ENCODE measurements around the gene ATP5ME.

Gene ATP5ME

GRCh38 chr4:656436-657337 is 17.4 kb downstream of the ATP5ME start:
- no peak for TF ChIP-seq FOXP2 (optimal IDR thresholded peaks at IDR 0.05; ENCODE audit: borderline replicate concordance, extremely low read depth, extremely low read length, insufficient read depth)
- no peak for TF ChIP-seq POLR2AphosphoS5 (IDR thresholded peaks at IDR 0.05; ENCODE audit: low read depth, low read length)
- TF ChIP-seq SIN3A (IDR thresholded peaks at IDR 0.05; ENCODE audit: borderline replicate concordance, insufficient read depth, low read length) = no peak
- TF ChIP-seq REST (IDR thresholded peaks at IDR 0.05; ENCODE audit: insufficient read depth in 1 of 2, low read depth in 2 of 2, low read length in 2 of 2) = no peak
- no peak for TF ChIP-seq TAF1 (IDR thresholded peaks at IDR 0.05; ENCODE audit: borderline replicate concordance, insufficient read depth, low read length)

- no peak for TF ChIP-seq REST (IDR thresholded peaks at IDR 0.05; ENCODE audit: insufficient read depth in 1 of 2, low read depth in 2 of 2, low read length in 2 of 2)
- TF ChIP-seq FOXP2 (optimal IDR thresholded peaks at IDR 0.05; ENCODE audit: borderline replicate concordance, extremely low read depth, extremely low read length, insufficient read depth) = no peak
- TF ChIP-seq TAF1 (IDR thresholded peaks at IDR 0.05; ENCODE audit: borderline replicate concordance, insufficient read depth, low read length) = no peak
- TF ChIP-seq SIN3A (IDR thresholded peaks at IDR 0.05; ENCODE audit: borderline replicate concordance, insufficient read depth, low read length) = no peak
- TF ChIP-seq POLR2AphosphoS5 (IDR thresholded peaks at IDR 0.05; ENCODE audit: low read depth, low read length) = no peak
These were observed 18.5 kb downstream of the ATP5ME start for GRCh38 chr4:655464-656151.

GRCh38 chr4:654871-655463 is 19.1 kb downstream of the ATP5ME start:
- TF ChIP-seq POLR2AphosphoS5 (IDR thresholded peaks at IDR 0.05; ENCODE audit: low read depth, low read length) (no peak), TAF1 (IDR thresholded peaks at IDR 0.05; ENCODE audit: borderline replicate concordance, insufficient read depth, low read length) (no peak), REST (IDR thresholded peaks at IDR 0.05; ENCODE audit: insufficient read depth in 1 of 2, low read depth in 2 of 2, low read length in 2 of 2) (no peak), FOXP2 (optimal IDR thresholded peaks at IDR 0.05; ENCODE audit: borderline replicate concordance, extremely low read depth, extremely low read length, insufficient read depth) (no peak), SIN3A (IDR thresholded peaks at IDR 0.05; ENCODE audit: borderline replicate concordance, insufficient read depth, low read length) (no peak)

GRCh38 chr4:654503-654845 is 19.6 kb downstream of the ATP5ME start:
- TF ChIP-seq REST (IDR thresholded peaks at IDR 0.05; ENCODE audit: insufficient read depth in 1 of 2, low read depth in 2 of 2, low read length in 2 of 2) (no peak), TAF1 (IDR thresholded peaks at IDR 0.05; ENCODE audit: borderline replicate concordance, insufficient read depth, low read length) (no peak), FOXP2 (optimal IDR thresholded peaks at IDR 0.05; ENCODE audit: borderline replicate concordance, extremely low read depth, extremely low read length, insufficient read depth) (no peak), POLR2AphosphoS5 (IDR thresholded peaks at IDR 0.05; ENCODE audit: low read depth, low read length) (no peak), SIN3A (IDR thresholded peaks at IDR 0.05; ENCODE audit: borderline replicate concordance, insufficient read depth, low read length) (no peak)

Data from PFSK-1 (cell line).